BJ (cell line): ENCODE measurements around the gene FAM168B. TPM values are rescaled to one million over a fixed set of nuclear protein-coding genes. Genes with fewer than 3 reads are reported as not detected.

ENCODE experiments used
- CTCF ChIA-PET: fragments of 350-600 bp; formaldehyde crosslinking; extraction: SDS; loops from one replicate; lab custom pipeline; 2021; ENCODE audit warnings: antibody characterized with exemption, inconsistent platforms; lab: Yijun Ruan, JAX
- POLR2A ChIA-PET: fragments of 300-600 bp; sonication (Branson Sonifier 250); formaldehyde crosslinking; extraction: SDS; loops from one replicate; lab custom pipeline; 2021; ENCODE audit warnings: antibody characterized with exemption; lab: Charles Lee
- DNase-seq: peaks from one replicate; pipeline ENCODE4 v3.0.0-alpha.2; 2011; ENCODE audit warnings: low read depth
- H3K27me3 ChIP-seq: 2 replicates; pipeline ENCODE4 v1.6.0; 2011; ENCODE audit warnings: low read length; ENCODE audit not compliant: control insufficient read depth, insufficient read depth
- H3K36me3 ChIP-seq: 2 replicates; pipeline ENCODE4 v1.5.1; 2011; ENCODE audit warnings: low read length; ENCODE audit not compliant: control insufficient read depth, insufficient read depth
- H3K4me3 ChIP-seq: 2 replicates; pipeline ENCODE4 v1.5.1; 2011; ENCODE audit warnings: low read depth, mild to moderate bottlenecking, control low read depth, low read length
- polyA plus RNA-seq: library from polyadenylated mRNA; depleted of rRNA; stranded (reverse); fragments of >200 nt; gene quantifications from 2 replicates; pipeline ENCODE4 v1.2.3, GENCODE V29; 2011
- TF ChIP-seq, protein P1 (sequence below): IDR thresholded peaks from 2 replicates; pipeline ENCODE4 v1.5.1; 2011; ENCODE audit warnings: low read depth, mild to moderate bottlenecking, control low read depth, inconsistent platforms, low read length, moderate library complexity; ENCODE audit not compliant: insufficient read depth

FAM168B gene
- polyA plus RNA-seq, 1 experiment: 85.6 TPM

DNA sequence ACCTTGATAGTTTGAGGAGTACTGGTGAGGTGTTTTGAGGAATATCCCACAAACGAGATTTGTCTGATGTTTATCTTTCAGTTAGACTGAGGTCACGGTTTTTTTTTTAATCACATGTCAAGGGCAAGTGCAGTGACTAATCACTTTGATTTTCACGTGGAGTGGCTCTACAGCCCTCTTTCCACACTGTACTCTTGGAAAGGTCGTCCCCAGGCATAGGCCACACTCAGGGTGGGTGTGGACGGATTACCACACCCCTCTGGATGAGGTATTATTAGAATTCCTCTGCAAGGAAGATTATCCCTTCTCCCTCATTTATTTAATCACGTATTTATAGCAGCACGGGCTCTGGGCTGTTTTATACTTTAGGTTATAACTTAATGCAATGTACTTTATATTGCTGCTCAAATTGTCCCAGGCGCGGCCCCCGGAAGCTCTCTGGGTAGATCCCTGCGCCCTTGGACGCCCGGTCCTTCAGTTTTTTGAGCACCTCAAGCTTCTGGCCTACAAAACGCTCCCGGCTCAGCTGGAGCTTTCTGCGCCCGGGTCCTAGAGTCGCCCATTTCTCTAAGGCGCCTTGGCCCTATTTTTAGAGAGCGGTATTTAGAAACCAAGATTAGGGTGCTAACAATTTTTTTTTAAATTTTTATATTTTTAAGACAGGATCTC is 11.4 kb upstream of the FAM168B start:
- H3K4me3 ChIP-seq: peak overlapping the region; percentile 60
- no peaks in the 10 kb centered on the region for H3K27me3 ChIP-seq
- TF ChIP-seq, protein P1, sequence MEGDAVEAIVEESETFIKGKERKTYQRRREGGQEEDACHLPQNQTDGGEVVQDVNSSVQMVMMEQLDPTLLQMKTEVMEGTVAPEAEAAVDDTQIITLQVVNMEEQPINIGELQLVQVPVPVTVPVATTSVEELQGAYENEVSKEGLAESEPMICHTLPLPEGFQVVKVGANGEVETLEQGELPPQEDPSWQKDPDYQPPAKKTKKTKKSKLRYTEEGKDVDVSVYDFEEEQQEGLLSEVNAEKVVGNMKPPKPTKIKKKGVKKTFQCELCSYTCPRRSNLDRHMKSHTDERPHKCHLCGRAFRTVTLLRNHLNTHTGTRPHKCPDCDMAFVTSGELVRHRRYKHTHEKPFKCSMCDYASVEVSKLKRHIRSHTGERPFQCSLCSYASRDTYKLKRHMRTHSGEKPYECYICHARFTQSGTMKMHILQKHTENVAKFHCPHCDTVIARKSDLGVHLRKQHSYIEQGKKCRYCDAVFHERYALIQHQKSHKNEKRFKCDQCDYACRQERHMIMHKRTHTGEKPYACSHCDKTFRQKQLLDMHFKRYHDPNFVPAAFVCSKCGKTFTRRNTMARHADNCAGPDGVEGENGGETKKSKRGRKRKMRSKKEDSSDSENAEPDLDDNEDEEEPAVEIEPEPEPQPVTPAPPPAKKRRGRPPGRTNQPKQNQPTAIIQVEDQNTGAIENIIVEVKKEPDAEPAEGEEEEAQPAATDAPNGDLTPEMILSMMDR: no peak
- no peak for DNase-seq
- no peaks in the 10 kb centered on the region for H3K36me3 ChIP-seq
- ChIA-PET POLR2A (no interaction called here), CTCF (interaction anchor here (0.7 to 1.6 kb wide), 2 partner anchors 16 to 109 kb away, joined by 4 read pairs; no protein-coding TSS in a partner anchor)

DNA sequence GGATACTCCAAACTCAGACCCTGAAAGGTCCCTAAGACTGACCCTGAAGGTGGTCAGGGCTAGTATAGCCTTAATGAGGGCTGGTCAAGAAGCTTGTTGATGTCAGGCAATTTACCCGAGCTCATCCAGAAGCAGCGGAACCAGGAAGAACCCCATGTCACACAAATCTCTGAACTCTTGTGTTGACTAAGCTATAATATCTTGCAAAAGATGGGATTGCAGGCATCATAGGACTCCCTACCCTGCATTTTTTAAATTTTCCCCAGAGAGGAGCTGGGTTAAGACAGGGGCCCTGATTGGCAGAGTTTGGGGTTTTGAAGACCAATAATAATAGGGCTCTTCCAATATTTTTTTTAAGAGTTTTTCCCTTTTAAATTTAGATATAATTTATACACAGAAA is 9.9 kb upstream of the FAM168B start:
- H3K27me3 ChIP-seq: no peaks in the 10 kb centered on the region
- no peaks in the 10 kb centered on the region for H3K36me3 ChIP-seq
- DNase-seq: no peak
- TF ChIP-seq, protein P1: no peak
- ChIA-PET POLR2A (no interaction called here), CTCF (interaction anchor here (1.1 to 1.6 kb wide), 3 partner anchors 8 to 17 kb away, joined by 3 to 4 read pairs (median 3); no protein-coding TSS in a partner anchor)
- H3K4me3 ChIP-seq: no peak overlapping the region

- TF ChIP-seq, protein P1: no peak
- ChIA-PET POLR2A (interaction anchor here (0.6 kb wide), 1 partner anchor 18 kb away, joined by 3 read pairs; no protein-coding TSS in a partner anchor), CTCF (interaction anchor here (0.8 kb wide), 1 partner anchor 8 kb away, joined by 3 read pairs; no protein-coding TSS in a partner anchor)
- Histone ChIP-seq H3K27me3 (no peaks in the 10 kb centered on the region), H3K4me3 (no peak overlapping the region), H3K36me3 (no peaks in the 10 kb centered on the region)
- no peak for DNase-seq
Observed at GRCh38 chr2:131094463-131095281, 1.4 kb upstream of the FAM168B start.

DNA sequence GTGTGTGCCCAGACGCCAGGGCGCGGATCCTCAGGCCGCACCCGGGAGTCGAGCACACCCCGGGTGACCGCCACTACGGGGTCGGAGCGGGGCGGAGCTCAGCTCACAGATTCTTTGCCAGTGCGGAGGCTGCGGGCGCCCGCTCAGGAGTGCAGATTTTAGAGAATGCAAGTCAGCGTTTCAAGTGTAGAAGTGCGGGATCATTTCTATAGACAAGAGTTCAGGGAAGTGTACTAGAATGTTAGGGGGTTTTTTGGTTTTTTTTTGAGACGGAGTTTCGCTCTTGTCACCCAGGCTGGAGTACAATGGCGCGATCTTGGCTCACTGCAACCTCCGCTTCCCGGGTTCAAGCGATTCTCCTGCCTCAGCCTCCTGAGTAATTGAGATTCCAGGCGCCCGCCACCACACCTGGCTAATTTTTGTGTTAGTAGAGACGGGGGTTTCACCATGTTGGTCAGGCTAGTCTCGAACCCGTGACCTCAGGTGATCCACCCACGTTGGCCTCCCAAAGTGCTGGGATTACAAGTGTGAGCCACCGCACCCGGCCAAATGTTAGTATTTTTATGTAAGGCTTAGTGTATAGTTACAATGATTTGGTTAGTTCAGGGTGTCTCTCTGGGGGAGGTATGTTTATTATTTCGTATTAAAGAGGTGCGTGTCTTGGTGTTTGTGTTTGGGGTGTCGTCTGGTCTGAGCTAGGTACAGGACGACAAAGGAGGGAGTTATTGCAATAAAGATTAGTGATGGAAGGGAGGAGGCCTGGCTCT is 619 bp upstream of the FAM168B start:
- TF ChIP-seq, protein P1: no peak
- Histone ChIP-seq H3K4me3 (peak overlapping the region; percentile 63), H3K27me3 (no peaks in the 10 kb centered on the region), H3K36me3 (no peaks in the 10 kb centered on the region)
- POLR2A ChIA-PET: interaction anchor here (0.6 to 0.7 kb wide), 4 partner anchors 11 to 72 kb away, joined by 3 to 13 read pairs (median 4); no protein-coding TSS in a partner anchor
- DNase-seq: no peak
- CTCF ChIA-PET: interaction anchor here (0.7 to 0.8 kb wide), 2 partner anchors 9 to 59 kb away, joined by 3 read pairs; no protein-coding TSS in a partner anchor
